ENCODE measurements around the gene NEBL. TPM values are rescaled to one million over a fixed set of nuclear protein-coding genes. Genes with fewer than 3 reads are reported as not detected.

Gene NEBL
- total and polyA plus RNA-seq, 2 donors from 2014 or later = 13.8 to 21.2 TPM

DNA sequence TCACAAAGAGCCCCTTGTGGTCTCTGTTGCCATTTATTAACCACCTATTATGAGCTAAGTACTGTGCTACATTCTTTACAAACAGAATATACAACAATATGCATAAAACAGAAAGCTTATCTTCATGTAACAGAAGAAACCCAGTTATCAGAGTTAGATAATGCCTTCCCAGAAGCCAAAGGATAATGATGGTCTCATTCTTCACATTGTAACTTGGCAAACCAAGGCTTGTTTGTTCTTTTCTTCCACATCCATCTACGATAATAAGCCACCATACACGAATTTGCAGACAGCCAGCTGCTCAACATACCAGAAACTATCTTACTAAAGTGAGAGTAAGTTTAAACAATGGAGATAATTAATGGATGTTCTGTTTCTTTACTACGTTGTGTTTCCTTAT lies 127.6 kb downstream of the NEBL start:
- FAIRE-seq (no peak), DNase-seq (no peak)
- no peaks in the 10 kb centered on the region for H3K4me1 ChIP-seq (ENCODE audit: control insufficient read depth in 2 of 3, insufficient read depth in 2 of 3, low read depth in 1 of 3, low read length in 3 of 3)
- no peaks in the 10 kb centered on the region for H3K27me3 ChIP-seq (ENCODE audit: control insufficient read depth, insufficient read depth, low read length)
- no peak overlapping the region for H3K9ac ChIP-seq (ENCODE audit: low read length in 3 of 3)
- H3K9me3 ChIP-seq (ENCODE audit: control insufficient read depth in 2 of 3, insufficient read depth in 1 of 3, low read length in 3 of 3) = no peaks in the 10 kb centered on the region
- H3K4me3 ChIP-seq (ENCODE audit: low read length in 3 of 3) = no peak overlapping the region
- TF ChIP-seq, protein P1, sequence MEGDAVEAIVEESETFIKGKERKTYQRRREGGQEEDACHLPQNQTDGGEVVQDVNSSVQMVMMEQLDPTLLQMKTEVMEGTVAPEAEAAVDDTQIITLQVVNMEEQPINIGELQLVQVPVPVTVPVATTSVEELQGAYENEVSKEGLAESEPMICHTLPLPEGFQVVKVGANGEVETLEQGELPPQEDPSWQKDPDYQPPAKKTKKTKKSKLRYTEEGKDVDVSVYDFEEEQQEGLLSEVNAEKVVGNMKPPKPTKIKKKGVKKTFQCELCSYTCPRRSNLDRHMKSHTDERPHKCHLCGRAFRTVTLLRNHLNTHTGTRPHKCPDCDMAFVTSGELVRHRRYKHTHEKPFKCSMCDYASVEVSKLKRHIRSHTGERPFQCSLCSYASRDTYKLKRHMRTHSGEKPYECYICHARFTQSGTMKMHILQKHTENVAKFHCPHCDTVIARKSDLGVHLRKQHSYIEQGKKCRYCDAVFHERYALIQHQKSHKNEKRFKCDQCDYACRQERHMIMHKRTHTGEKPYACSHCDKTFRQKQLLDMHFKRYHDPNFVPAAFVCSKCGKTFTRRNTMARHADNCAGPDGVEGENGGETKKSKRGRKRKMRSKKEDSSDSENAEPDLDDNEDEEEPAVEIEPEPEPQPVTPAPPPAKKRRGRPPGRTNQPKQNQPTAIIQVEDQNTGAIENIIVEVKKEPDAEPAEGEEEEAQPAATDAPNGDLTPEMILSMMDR (IDR thresholded peaks at IDR 0.05; ENCODE audit: borderline replicate concordance, extremely low read depth, insufficient read depth) = no peak
- no peaks in the 10 kb centered on the region for H3K36me3 ChIP-seq (ENCODE audit: control insufficient read depth in 2 of 3, insufficient read depth in 3 of 3, low read length in 3 of 3)
- no peak overlapping the region for H3K27ac ChIP-seq (ENCODE audit: low read depth in 2 of 2, low read length in 2 of 2)
- intact Hi-C loops (cut with DNase I) = no loop called here

DNA sequence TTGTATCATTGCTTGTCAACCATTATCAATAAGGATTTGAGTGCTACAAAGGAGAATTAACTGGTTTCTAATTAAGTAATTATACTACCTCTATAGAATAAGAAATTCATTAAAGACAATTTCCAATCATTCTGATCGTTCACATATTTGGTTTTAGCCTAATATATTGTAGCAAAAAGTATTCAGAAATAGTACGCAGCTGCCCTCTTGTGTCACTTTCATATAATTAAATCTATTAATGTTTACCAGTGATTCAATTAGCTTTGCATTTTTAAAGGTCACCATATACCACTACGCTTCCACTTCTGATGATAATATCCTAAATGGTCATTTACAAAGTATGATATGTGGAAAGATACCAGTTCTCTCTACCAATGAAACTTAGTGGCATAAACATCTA lies 128.3 kb downstream of the NEBL start:
- Histone ChIP-seq H3K27ac (ENCODE audit: low read depth in 2 of 2, low read length in 2 of 2) (no peak overlapping the region), H3K36me3 (ENCODE audit: control insufficient read depth in 2 of 3, insufficient read depth in 3 of 3, low read length in 3 of 3) (no peaks in the 10 kb centered on the region), H3K9me3 (ENCODE audit: control insufficient read depth in 2 of 3, insufficient read depth in 1 of 3, low read length in 3 of 3) (no peaks in the 10 kb centered on the region), H3K4me3 (ENCODE audit: low read length in 3 of 3) (no peak overlapping the region), H3K27me3 (ENCODE audit: control insufficient read depth, insufficient read depth, low read length) (no peaks in the 10 kb centered on the region), H3K4me1 (ENCODE audit: control insufficient read depth in 2 of 3, insufficient read depth in 2 of 3, low read depth in 1 of 3, low read length in 3 of 3) (no peaks in the 10 kb centered on the region), H3K9ac (ENCODE audit: low read length in 3 of 3) (no peak overlapping the region)
- TF ChIP-seq, protein P1 (IDR thresholded peaks at IDR 0.05; ENCODE audit: borderline replicate concordance, extremely low read depth, insufficient read depth) = no peak
- FAIRE-seq = peak; percentile 92
- peak in 2 of 5 donors; percentile 42 to 51 for DNase-seq
- intact Hi-C loops (cut with DNase I) = no loop called here

DNA sequence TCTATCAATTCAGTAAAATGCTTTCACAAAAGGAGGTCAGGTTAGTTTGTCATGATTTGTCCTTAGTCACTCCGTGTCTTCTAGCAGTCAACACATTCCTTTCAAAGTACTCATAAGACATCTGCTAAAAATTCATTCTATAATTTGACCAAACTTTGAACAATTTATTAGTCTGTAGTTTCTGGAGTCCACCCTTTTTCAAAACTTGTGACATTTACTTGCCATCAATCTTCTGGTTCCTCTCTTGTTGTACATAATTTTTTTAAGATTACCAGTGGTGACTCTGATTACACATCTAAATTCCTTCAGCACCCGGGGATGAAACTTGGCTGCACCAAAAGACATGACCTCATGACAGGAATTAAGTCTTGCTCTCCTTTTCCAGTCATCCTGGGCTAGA lies 130.1 kb downstream of the NEBL start:
- Histone ChIP-seq H3K9ac (ENCODE audit: low read length in 3 of 3) (no peak overlapping the region), H3K36me3 (ENCODE audit: control insufficient read depth in 2 of 3, insufficient read depth in 3 of 3, low read length in 3 of 3) (no peaks in the 10 kb centered on the region), H3K9me3 (ENCODE audit: control insufficient read depth in 2 of 3, insufficient read depth in 1 of 3, low read length in 3 of 3) (no peaks in the 10 kb centered on the region), H3K4me1 (ENCODE audit: control insufficient read depth in 2 of 3, insufficient read depth in 2 of 3, low read depth in 1 of 3, low read length in 3 of 3) (no peaks in the 10 kb centered on the region), H3K4me3 (ENCODE audit: low read length in 3 of 3) (no peak overlapping the region), H3K27me3 (ENCODE audit: control insufficient read depth, insufficient read depth, low read length) (no peaks in the 10 kb centered on the region), H3K27ac (ENCODE audit: low read depth in 2 of 2, low read length in 2 of 2) (no peak overlapping the region)
- DNase-seq (no peak), FAIRE-seq (no peak)
- intact Hi-C loops (cut with DNase I) = no loop called here
- TF ChIP-seq, protein P1 (IDR thresholded peaks at IDR 0.05; ENCODE audit: borderline replicate concordance, extremely low read depth, insufficient read depth) = no peak

DNA sequence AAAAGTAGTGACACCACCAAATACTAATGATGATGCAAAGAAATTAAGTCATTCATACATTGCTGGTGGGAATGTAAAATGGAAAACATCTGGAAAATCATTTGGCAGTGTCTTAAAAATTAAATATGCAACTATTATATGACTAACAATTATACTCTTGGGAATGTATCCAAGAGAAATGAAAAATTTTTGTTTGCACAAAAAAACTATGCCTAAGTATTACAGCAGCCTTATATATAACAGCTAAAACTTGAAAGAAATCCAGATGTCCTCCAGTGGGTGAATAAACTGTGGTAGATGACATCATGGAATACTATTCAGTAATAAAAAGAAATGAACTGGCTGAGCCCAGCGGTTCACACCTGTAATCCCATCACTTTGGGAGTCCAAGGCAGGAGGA lies 132.0 kb downstream of the NEBL start:
- intact Hi-C loops (cut with DNase I) = no loop called here
- H3K27me3 ChIP-seq (ENCODE audit: control insufficient read depth, insufficient read depth, low read length) = no peaks in the 10 kb centered on the region
- TF ChIP-seq, protein P1 (IDR thresholded peaks at IDR 0.05; ENCODE audit: borderline replicate concordance, extremely low read depth, insufficient read depth) = no peak
- H3K27ac ChIP-seq (ENCODE audit: low read depth in 2 of 2, low read length in 2 of 2) = no peak overlapping the region
- no peaks in the 10 kb centered on the region for H3K4me1 ChIP-seq (ENCODE audit: control insufficient read depth in 2 of 3, insufficient read depth in 2 of 3, low read depth in 1 of 3, low read length in 3 of 3)
- H3K36me3 ChIP-seq (ENCODE audit: control insufficient read depth in 2 of 3, insufficient read depth in 3 of 3, low read length in 3 of 3) = no peaks in the 10 kb centered on the region
- H3K9ac ChIP-seq (ENCODE audit: low read length in 3 of 3) = no peak overlapping the region
- DNase-seq (no peak), FAIRE-seq (no peak)
- no peak overlapping the region for H3K4me3 ChIP-seq (ENCODE audit: low read length in 3 of 3)
- no peaks in the 10 kb centered on the region for H3K9me3 ChIP-seq (ENCODE audit: control insufficient read depth in 2 of 3, insufficient read depth in 1 of 3, low read length in 3 of 3)
